GM12872 (cell line): ENCODE results near the gene MED15.

Experiments
- CTCF ChIP-seq: IDR thresholded peaks from 3 replicates; pipeline ENCODE4 v1.5.1; 2011; ENCODE audit warnings: low read depth, mild to moderate bottlenecking, low read length, moderate library complexity; ENCODE audit not compliant: insufficient read depth

Gene MED15

GRCh38 chr22:20578707-20579106, 71.3 kb downstream of the MED15 start:
- no peak for TF ChIP-seq CTCF

GRCh38 chr22:20579273-20580120, 72.1 kb downstream of the MED15 start:
- no peak for TF ChIP-seq CTCF

- TF ChIP-seq CTCF = no peak
Measured at GRCh38 chr22:20580179-20580578, 72.8 kb downstream of the MED15 start.

- no peak for TF ChIP-seq CTCF
Measured at GRCh38 chr22:20580611-20581502, 73.4 kb downstream of the MED15 start.

GRCh38 chr22:20581503-20582170, 74.2 kb downstream of the MED15 start:
- no peak for TF ChIP-seq CTCF

- TF ChIP-seq CTCF = no peak
Measured at GRCh38 chr22:20582171-20582511, 74.7 kb downstream of the MED15 start.
